CD4-positive, alpha-beta T cell treated with Interleukin-10 for 1 hour (primary cell): ENCODE data around the gene KRTAP6-2.

Source experiments
- DNase-seq: peaks from one replicate; pipeline ENCODE4 v3.0.0-alpha.2; 2020

Gene KRTAP6-2

DNA sequence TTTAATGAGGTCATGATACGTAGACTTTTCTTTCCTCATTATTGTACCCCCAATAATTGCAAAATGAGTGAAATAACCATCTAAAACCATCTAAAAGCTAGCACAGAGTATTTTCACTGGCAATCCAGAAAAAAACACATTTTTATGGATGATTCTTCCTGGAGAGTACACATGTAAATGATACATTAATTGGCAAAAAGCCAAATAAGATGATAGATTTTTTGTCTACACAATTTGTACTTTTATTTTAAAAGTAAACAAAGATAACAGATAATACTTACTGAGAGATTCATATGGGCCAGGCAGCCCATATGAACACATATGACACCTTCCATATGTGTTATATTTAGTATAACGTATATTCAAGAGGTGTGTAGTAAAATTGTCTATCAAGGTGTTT, 35.1 kb downstream of the KRTAP6-2 start:
- no peak for DNase-seq

DNA sequence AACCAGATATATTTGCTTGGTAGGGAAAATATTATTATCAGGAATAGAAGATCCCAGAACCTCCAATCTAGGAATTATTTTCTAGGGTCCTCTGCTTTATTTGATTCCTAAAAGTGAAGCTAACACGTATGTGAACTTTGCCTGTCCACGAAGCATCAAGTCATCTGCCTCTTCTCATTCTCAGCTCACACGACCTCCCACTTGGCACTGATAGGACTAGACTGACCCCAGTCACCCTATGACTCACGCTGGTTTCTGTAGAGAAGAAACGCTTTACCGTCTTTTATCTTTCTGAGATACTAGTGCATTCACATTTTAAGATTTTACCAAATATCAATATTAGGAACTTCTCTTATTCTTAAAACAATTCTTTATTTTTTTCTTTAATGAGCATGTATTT, 35.6 kb downstream of the KRTAP6-2 start:
- DNase-seq = no peak

DNA sequence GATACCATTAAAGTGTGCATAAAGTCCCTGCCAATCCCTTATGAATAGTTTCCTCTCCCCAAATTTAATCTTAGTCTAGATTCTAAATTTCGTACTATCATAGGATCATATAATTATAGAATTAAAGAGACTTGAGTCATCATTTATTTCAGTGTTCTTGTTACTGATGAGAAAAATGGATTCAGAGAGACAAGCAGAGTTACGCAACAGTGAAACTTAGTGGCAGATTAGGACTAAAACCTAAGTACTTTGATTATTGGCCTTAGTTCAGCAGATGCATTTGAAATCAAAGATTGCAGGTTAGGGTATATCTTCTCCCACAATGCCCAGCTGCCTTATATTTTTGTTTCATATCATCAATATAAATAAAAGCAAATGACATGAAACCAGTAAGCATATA, 36.7 kb downstream of the KRTAP6-2 start:
- no peak for DNase-seq

DNA sequence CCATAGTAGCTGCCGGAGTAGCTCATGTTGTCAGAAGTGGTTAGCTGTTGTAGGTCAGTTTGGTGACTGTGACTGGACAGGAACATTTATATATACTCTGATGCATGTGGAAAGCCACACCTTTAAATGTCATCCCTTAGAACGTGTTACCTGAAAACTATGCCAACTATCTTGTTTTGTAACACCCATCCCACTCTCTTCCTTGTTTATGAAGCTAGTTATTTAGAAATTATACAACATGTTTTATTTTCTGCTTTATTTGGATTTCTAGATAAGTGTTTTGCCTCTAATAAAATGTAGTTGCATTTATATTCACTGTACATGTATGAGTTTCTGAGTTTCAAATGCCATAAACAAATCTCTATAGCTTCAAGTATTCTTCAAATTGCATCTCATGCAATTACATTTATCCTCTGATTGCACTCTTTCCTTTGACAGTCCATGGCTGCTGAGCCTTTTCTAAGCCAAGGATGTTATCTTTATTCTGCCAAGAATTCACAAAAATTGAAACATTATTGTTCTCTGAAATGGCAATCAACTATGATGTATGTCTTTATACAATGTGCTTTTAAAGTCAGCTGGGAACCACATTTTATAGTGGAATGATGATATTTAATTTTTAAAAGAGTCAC, 37.3 kb downstream of the KRTAP6-2 start, which contains the start of gene KRTAP19-7:
TSS of gene KRTAP19-7 (minus strand) at position 51 of the 632 bp plus-strand sequence. CDS start at position 26, 25 bp downstream.
- no peak for DNase-seq

DNA sequence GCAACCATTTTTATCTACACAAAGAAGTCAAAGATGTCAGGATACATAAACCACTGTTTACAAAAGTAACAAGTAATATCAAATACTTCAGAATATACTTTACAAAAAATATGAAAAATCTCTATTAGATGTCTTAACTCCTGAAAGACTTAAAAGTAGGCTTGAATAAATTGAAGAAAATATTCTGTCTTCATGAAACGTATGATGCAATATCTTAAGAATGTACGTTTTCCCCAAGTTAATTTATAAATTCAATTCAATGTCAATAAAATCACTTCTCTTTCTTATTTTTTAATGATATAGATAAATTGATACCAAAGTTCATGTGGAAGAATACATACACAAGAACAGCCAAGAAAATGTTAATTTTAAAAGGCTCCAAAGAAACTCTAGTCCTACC, 43.6 kb downstream of the KRTAP6-2 start:
- no peak for DNase-seq

DNA sequence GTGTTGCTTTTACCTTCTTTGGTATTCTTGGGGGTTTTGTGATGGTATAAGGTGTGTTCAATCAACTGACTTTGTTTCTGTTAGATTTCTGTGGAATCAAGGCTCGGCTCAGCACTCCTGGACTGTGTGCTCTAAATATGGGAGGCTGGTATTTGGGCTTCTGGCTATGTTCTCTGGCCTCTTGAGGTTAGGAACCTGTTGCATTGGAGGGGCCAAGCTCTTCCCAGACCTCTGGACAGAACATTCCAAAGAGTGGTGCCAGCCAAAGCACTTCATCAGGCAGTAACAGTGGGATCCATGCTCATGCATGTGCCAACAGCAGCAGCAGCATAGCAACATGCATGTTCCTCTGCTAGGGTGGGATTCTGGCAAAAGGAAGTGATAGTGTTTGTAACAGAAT, 45.9 kb downstream of the KRTAP6-2 start:
- no peak for DNase-seq
